Measurements from ENCODE around the gene SLC6A4. TPM values are rescaled to one million over a fixed set of nuclear protein-coding genes. Genes with fewer than 3 reads are reported as not detected.

Gene SLC6A4
- polyA plus RNA-seq, 1 donor (not counting 4 experiments of a cell fraction or from before 2014, with no cell fraction given) = not detected

DNA sequence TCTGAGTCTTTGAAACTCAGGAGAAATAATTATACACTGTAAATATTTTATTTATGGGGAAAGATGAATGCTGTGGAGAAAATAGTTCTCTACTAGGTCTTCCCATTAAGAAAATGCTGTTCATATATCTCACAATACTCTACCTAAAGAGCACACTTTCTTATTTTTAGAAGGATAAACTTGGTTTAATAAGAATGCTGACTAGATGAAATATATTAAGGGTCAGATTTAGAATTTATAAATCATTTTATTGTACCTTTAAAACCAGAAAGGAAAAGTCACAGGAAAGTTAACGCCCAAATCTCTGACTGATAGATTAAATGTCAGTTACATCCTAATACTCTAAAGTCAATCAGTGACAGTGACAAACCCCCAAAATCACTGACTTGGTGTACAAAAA is 48.7 kb downstream of the SLC6A4 start:
- TF ChIP-seq, protein P1, sequence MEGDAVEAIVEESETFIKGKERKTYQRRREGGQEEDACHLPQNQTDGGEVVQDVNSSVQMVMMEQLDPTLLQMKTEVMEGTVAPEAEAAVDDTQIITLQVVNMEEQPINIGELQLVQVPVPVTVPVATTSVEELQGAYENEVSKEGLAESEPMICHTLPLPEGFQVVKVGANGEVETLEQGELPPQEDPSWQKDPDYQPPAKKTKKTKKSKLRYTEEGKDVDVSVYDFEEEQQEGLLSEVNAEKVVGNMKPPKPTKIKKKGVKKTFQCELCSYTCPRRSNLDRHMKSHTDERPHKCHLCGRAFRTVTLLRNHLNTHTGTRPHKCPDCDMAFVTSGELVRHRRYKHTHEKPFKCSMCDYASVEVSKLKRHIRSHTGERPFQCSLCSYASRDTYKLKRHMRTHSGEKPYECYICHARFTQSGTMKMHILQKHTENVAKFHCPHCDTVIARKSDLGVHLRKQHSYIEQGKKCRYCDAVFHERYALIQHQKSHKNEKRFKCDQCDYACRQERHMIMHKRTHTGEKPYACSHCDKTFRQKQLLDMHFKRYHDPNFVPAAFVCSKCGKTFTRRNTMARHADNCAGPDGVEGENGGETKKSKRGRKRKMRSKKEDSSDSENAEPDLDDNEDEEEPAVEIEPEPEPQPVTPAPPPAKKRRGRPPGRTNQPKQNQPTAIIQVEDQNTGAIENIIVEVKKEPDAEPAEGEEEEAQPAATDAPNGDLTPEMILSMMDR (optimal IDR thresholded peaks at IDR 0.05 in 1 of 3, IDR thresholded peaks at IDR 0.05 in 1 of 3, conservative IDR thresholded peaks at IDR 0.05 in 1 of 3; ENCODE audit: extremely low read depth in 1 of 3, insufficient read depth in 2 of 3, low read length in 3 of 3) = no peak
- no peak for TF ChIP-seq EZH2 (IDR thresholded peaks at IDR 0.05; ENCODE audit: low read length)
- no peaks in the 10 kb centered on the region for H3K9me1 ChIP-seq (ENCODE audit: control insufficient read depth, extremely low read depth, insufficient read depth, low read length)
- no peak overlapping the region for H3K9ac ChIP-seq (ENCODE audit: control insufficient read depth, extremely low read depth, insufficient read depth, low read length)
- no peak overlapping the region for H2AFZ ChIP-seq (ENCODE audit: control insufficient read depth, low read length)
- DNase-seq (ENCODE audit: low read depth, low spot score) = no peak
- H3K36me3 ChIP-seq (ENCODE audit: control insufficient read depth in 2 of 2, extremely low read depth in 1 of 2, insufficient read depth in 2 of 2, low read length in 2 of 2) = peaks cover 4 to 5% of the 10 kb centered on the region in 2 experiments
- H4K20me1 ChIP-seq (ENCODE audit: control insufficient read depth, extremely low read depth, insufficient read depth, low read length) = no peaks in the 10 kb centered on the region
- no peaks in the 10 kb centered on the region for H3K9me3 ChIP-seq (ENCODE audit: control insufficient read depth, low read depth, low read length)
- no peak overlapping the region for H3K4me2 ChIP-seq (ENCODE audit: control insufficient read depth, extremely low read depth, insufficient read depth, low read depth, low read length)
- no peak overlapping the region for H3K27ac ChIP-seq (ENCODE audit: control insufficient read depth, insufficient read depth, low read length)
- no peak overlapping the region for H3K4me3 ChIP-seq (ENCODE audit: control insufficient read depth in 2 of 3, extremely low read depth in 1 of 3, insufficient read depth in 2 of 3, low read depth in 1 of 3, low read length in 3 of 3)
- no peaks in the 10 kb centered on the region for H3K4me1 ChIP-seq (ENCODE audit: control insufficient read depth, extremely low read depth, insufficient read depth, low read length)
- dilution Hi-C loops (cut with MboI; ENCODE audit: extremely low pct_ligation_motif_present, low sequenced_read_pairs) = no loop called here
- FAIRE-seq = no peak
- no peaks in the 10 kb centered on the region for H3K27me3 ChIP-seq (ENCODE audit: control insufficient read depth, extremely low read depth, insufficient read depth, low read length)
- no peaks in the 10 kb centered on the region for H3K79me2 ChIP-seq (ENCODE audit: control insufficient read depth, insufficient read depth, low read length)

DNA sequence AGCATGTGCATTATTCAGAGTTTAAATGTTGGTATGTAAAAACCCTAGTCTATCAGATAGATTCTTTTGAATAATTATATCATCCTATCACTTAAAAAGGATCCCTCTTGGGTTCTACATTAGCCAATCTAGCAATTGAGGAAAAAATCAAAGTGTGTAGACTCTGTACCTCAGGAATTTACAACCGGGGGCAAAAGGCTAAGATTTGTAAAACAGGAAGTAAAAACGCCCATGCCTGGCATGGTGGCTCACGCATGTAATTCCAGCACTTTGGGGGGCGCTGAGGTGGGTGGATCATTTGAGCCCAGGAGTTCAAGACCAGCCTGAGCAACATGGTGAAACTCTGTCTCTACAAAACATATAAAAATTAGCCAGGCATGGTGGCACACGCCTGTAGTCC is 58.6 kb downstream of the SLC6A4 start:
- FAIRE-seq (no peak), DNase-seq (ENCODE audit: low read depth, low spot score) (no peak)
- Histone ChIP-seq H3K4me2 (ENCODE audit: control insufficient read depth, extremely low read depth, insufficient read depth, low read depth, low read length) (no peak overlapping the region), H3K9me1 (ENCODE audit: control insufficient read depth, extremely low read depth, insufficient read depth, low read length) (no peaks in the 10 kb centered on the region), H3K4me1 (ENCODE audit: control insufficient read depth, extremely low read depth, insufficient read depth, low read length) (peaks cover 3% of the 10 kb centered on the region), H3K36me3 (ENCODE audit: control insufficient read depth in 2 of 2, extremely low read depth in 1 of 2, insufficient read depth in 2 of 2, low read length in 2 of 2) (peaks cover 0 to 7% of the 10 kb centered on the region in 2 experiments), H3K4me3 (ENCODE audit: control insufficient read depth in 2 of 3, extremely low read depth in 1 of 3, insufficient read depth in 2 of 3, low read depth in 1 of 3, low read length in 3 of 3) (no peak overlapping the region), H4K20me1 (ENCODE audit: control insufficient read depth, extremely low read depth, insufficient read depth, low read length) (no peaks in the 10 kb centered on the region), H3K27me3 (ENCODE audit: control insufficient read depth, extremely low read depth, insufficient read depth, low read length) (no peaks in the 10 kb centered on the region), H2AFZ (ENCODE audit: control insufficient read depth, low read length) (no peak overlapping the region), H3K9ac (ENCODE audit: control insufficient read depth, extremely low read depth, insufficient read depth, low read length) (no peak overlapping the region), H3K9me3 (ENCODE audit: control insufficient read depth, low read depth, low read length) (no peaks in the 10 kb centered on the region), H3K27ac (ENCODE audit: control insufficient read depth, insufficient read depth, low read length) (no peak overlapping the region), H3K79me2 (ENCODE audit: control insufficient read depth, insufficient read depth, low read length) (no peaks in the 10 kb centered on the region)
- dilution Hi-C loops (cut with MboI; ENCODE audit: extremely low pct_ligation_motif_present, low sequenced_read_pairs) = no loop called here
- no peak for TF ChIP-seq EZH2 (IDR thresholded peaks at IDR 0.05; ENCODE audit: low read length)
- TF ChIP-seq, protein P1 (optimal IDR thresholded peaks at IDR 0.05 in 1 of 3, IDR thresholded peaks at IDR 0.05 in 1 of 3, conservative IDR thresholded peaks at IDR 0.05 in 1 of 3; ENCODE audit: extremely low read depth in 1 of 3, insufficient read depth in 2 of 3, low read length in 3 of 3) = no peak

Measured in keratinocyte (primary cell).